Neural crest cell (in vitro differentiated cells): ENCODE measurements around the gene RIMBP2. TPM values are rescaled to one million over a fixed set of nuclear protein-coding genes. Genes with fewer than 3 reads are reported as not detected.

ENCODE experiments used
- DNase-seq: peaks from one replicate; pipeline ENCODE4 v3.0.0; 2021; ENCODE audit warnings: low read depth, mixed read lengths, low spot score
- H3K27ac Mint-ChIP-seq: one replicate; pipeline ENCODE4 v1.8.0; 2021; ENCODE audit warnings: mild to moderate bottlenecking, mixed read lengths; ENCODE audit not compliant: unreplicated experiment
- H3K27me3 Mint-ChIP-seq: 2 replicates; pipeline ENCODE4 v1.8.0; 2021; ENCODE audit warnings: low read depth, mild to moderate bottlenecking, mixed read lengths
- H3K36me3 Mint-ChIP-seq: 2 replicates; pipeline ENCODE4 v1.8.0; 2021; ENCODE audit warnings: low read depth, mild to moderate bottlenecking, mixed read lengths
- H3K4me1 Mint-ChIP-seq: 2 replicates; pipeline ENCODE4 v1.8.0; 2021; ENCODE audit warnings: mixed read lengths
- H3K4me3 Mint-ChIP-seq: one replicate; pipeline ENCODE4 v1.8.0; 2021; ENCODE audit warnings: mild to moderate bottlenecking, mixed read lengths
- H3K9me3 Mint-ChIP-seq: 2 replicates; pipeline ENCODE4 v1.8.0; 2021; ENCODE audit warnings: mixed read lengths
- total RNA-seq: library from RNA; stranded (reverse); gene quantifications from 2 replicates; pipeline ENCODE4 v1.2.1, GENCODE V29; 2021
- TF ChIP-seq, protein P1 (sequence below): fragments of 200-600 bp; sonication (generic); conservative IDR thresholded peaks from 2 replicates; pipeline ENCODE4 v1.5.0; 2021; ENCODE audit warnings: antibody characterized with exemption, mild to moderate bottlenecking

The RIMBP2 gene
- total RNA-seq, 1 donor from 2014 or later: 5.9 TPM

DNA sequence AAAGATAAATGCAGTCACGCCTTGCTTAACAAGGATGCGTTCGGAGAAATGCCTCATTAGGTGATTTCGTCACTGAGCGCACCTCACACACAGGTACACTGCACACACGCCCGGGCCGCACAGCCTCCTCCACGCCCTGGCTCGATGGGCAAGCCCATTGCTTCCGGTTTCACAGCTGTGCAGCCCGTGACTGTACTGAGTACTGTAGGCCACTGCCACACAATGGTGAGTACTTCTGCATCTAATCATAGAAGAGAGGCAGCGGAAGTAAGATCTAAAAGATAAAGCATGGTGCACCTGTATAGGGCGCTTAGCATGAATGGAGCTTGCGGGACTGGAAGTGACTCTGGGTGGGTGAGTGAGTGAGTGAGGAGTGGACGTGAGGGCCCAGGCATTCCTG is 4.3 kb downstream of the RIMBP2 start:
- DNase-seq: no peak

DNA sequence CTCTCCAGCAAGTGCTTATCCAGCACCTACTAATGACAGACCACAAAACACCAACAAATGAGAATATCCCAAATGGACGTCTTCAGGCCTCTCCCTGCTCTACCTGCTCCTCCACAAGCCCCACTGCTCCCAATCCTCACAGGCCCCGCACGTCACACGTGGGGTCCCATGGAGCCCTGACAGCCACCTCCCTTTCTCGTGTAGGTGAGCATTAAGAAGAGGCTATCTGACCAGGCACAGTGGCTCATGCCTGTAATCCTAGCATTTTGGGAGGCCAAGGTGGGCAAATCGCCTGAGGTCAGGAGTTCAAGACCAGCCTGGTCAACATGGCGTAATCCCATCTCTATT is 5.4 kb downstream of the RIMBP2 start:
- H3K27ac Mint-ChIP-seq: peak overlapping the region; percentile 54
- no peak for DNase-seq
- no peak overlapping the region for H3K4me3 Mint-ChIP-seq
- TF ChIP-seq, protein P1, sequence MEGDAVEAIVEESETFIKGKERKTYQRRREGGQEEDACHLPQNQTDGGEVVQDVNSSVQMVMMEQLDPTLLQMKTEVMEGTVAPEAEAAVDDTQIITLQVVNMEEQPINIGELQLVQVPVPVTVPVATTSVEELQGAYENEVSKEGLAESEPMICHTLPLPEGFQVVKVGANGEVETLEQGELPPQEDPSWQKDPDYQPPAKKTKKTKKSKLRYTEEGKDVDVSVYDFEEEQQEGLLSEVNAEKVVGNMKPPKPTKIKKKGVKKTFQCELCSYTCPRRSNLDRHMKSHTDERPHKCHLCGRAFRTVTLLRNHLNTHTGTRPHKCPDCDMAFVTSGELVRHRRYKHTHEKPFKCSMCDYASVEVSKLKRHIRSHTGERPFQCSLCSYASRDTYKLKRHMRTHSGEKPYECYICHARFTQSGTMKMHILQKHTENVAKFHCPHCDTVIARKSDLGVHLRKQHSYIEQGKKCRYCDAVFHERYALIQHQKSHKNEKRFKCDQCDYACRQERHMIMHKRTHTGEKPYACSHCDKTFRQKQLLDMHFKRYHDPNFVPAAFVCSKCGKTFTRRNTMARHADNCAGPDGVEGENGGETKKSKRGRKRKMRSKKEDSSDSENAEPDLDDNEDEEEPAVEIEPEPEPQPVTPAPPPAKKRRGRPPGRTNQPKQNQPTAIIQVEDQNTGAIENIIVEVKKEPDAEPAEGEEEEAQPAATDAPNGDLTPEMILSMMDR: no peak
- H3K36me3 Mint-ChIP-seq: no peaks in the 10 kb centered on the region
- peaks cover 22% of the 10 kb centered on the region for H3K4me1 Mint-ChIP-seq
- H3K9me3 Mint-ChIP-seq: no peaks in the 10 kb centered on the region
- peaks cover 52% of the 10 kb centered on the region for H3K27me3 Mint-ChIP-seq

More for the DNA sequence above, 4.3 kb downstream of the RIMBP2 start:
- Mint-ChIP-seq H3K27ac (no peak overlapping the region), H3K4me1 (peaks cover 26% of the 10 kb centered on the region), H3K27me3 (peaks cover 62% of the 10 kb centered on the region), H3K9me3 (no peaks in the 10 kb centered on the region), H3K4me3 (no peak overlapping the region), H3K36me3 (no peaks in the 10 kb centered on the region)
- TF ChIP-seq, protein P1: no peak

DNA sequence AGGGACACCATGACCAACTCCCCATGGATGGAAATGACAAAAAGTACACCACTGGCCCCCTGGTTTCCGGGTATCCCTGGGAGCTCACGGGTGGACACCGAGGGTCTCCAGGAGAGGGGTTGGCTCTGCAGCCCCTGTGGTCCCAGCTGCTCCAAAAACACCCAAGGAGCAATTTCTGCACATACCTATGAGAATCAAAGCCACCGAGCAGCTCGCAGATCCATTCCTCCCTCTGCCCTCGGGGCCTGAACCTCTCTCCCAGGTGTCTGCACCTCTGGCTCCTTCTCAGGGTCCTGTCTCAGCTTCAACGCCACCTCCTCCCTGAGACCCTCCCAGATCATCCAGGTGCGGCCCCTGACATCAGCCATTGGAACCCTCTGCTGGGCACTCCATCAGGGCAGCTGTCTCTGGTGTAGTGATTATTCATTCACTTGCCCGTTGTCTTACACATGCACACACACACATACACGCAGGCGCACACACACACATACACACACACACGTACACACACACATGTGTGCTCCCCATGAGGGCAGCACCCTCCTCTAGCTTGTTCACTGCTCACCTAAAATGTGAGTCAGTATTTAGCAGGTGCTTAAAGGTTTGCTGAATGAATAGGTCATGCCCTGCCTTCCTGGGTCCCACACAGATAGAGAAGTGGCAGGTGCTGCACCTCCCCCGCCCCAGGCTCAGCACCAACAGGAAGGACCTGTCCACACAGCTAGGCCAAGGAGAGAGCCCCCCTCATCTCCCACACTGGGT is 5.9 kb downstream of the RIMBP2 start:
- TF ChIP-seq, protein P1: no peak
- peaks cover 47% of the 10 kb centered on the region for H3K27me3 Mint-ChIP-seq
- no peaks in the 10 kb centered on the region for H3K36me3 Mint-ChIP-seq
- H3K27ac Mint-ChIP-seq: peak overlapping the region; percentile 54
- no peak for DNase-seq
- H3K4me1 Mint-ChIP-seq: peaks cover 27% of the 10 kb centered on the region
- no peaks in the 10 kb centered on the region for H3K9me3 Mint-ChIP-seq
- no peak overlapping the region for H3K4me3 Mint-ChIP-seq

- Mint-ChIP-seq H3K9me3 (no peaks in the 10 kb centered on the region), H3K4me3 (no peak overlapping the region), H3K27me3 (peaks cover 39% of the 10 kb centered on the region), H3K27ac (no peak overlapping the region), H3K4me1 (peaks cover 24% of the 10 kb centered on the region), H3K36me3 (no peaks in the 10 kb centered on the region)
- TF ChIP-seq, protein P1: no peak
- DNase-seq: no peak
Measured at GRCh38 chr12:130709151-130709970, 6.7 kb downstream of the RIMBP2 start.

DNA sequence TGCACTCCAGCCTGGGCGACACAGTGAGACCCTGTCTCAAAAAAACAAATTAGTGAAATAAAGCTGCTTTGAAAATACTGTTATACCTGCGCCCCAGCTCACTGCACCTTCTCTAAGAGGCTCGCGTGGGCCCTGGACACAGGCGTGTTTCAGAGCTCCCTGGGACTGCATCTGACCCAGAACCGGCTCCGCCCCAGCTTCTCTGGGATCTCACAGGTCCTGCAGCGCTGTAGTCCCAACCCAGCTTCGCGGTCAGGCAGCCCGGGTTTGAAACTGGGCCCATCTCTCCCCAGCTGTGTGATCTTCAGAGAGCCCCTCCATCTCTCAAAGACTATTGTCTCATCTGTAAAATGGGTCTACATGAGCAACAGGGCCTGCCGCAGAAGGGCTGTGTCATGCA is 7.5 kb downstream of the RIMBP2 start:
- Mint-ChIP-seq H3K4me3 (no peak overlapping the region), H3K27me3 (peaks cover 32% of the 10 kb centered on the region), H3K4me1 (peaks cover 19% of the 10 kb centered on the region), H3K9me3 (no peaks in the 10 kb centered on the region), H3K36me3 (no peaks in the 10 kb centered on the region), H3K27ac (no peak overlapping the region)
- DNase-seq: no peak
- TF ChIP-seq, protein P1: no peak
